GM19328 (cell line): ENCODE measurements around the gene KCNG4.
"Not testable (repeated sequence)": the region's sequence is repeated elsewhere in the genome, so short reads cannot be mapped to it uniquely, and the experiment has no call there.

Source experiments
- ATAC-seq: cut with Tn5 transposase; IDR thresholded peaks from one replicate; pipeline ENCODE4 v1.9.1; 2021; ENCODE audit warnings: mild to moderate bottlenecking, moderate library complexity; ENCODE audit not compliant: unreplicated experiment

KCNG4 gene

GRCh38 chr16:84212154-84212553, 27.7 kb downstream of the KCNG4 start:
- no peak for ATAC-seq

GRCh38 chr16:84209989-84210388, 29.8 kb downstream of the KCNG4 start:
- ATAC-seq: no peak

DNA sequence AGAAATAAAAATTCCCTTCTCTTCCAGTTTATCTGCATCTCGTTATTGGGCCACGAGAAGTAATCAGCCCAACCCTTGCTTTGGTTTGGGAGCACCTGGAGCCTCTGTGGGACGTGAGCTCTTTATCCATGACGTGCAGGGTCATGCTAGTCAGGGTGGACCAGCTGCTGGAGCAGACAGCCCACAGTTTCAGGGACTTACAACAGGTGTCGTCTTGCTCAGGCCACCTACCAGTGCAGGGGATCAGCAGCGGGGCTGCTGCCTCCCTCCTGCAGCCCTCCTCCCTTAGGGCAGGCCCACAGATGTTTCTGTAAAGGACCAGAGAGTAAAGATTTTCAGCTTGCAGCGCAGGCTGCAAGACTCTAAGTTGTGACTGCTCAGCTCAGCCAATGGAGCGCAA, 31.9 kb downstream of the KCNG4 start:
- no peak for ATAC-seq

DNA sequence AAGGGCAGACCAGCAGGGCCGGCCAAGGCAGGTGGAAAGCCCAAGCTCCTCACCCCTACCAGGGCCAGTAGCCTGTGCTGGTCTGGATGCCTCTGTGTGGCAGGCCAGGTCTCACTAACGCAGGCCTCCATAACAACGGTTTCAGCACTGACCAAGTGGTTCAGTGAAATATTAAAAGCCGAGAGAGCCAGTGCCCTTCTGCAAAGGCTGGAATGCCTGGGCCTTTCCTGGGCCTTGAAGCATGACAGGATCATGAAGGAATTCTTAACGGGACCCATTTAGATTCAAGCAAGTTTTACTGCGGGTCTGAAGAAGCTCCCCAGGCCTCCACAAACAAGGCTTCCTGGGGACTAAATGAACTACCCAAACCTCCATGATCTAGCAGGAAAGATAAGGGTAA, 32.6 kb downstream of the KCNG4 start:
- ATAC-seq: no peak

DNA sequence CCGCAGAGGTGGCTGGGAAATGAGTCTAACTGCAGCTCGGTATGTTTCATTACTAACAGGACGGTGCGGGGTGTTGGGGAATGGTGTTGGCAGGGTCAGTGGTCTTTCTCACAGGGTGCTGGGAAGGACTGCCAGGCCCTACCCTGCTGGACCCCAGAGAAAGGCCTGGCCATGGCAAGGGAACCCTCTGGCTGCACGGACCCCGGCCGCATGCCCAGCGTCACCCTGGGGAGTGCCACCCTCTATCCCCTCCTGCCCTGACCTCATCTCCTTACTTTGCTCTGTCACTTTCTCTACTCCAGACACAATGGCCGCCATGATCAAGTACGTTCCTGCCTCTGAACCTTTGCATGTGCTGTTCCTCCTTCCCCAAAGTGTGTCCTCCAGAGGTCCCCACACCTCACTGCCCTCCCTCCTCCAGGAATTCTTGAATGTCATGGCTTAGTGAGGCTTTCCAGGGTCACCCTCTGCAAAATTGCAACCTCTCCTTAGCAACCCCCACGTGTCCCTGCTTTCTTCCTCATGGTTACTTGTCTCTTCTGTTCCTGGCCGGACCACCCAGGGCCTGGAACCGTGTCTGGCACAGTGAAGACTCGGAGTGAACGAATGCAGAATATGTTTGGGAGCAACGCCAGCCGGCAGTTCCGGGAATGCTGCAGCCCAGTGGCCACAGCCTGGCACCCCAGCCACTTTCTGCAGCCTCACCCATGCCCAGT, 33.7 kb downstream of the KCNG4 start:
- no peak for ATAC-seq

DNA sequence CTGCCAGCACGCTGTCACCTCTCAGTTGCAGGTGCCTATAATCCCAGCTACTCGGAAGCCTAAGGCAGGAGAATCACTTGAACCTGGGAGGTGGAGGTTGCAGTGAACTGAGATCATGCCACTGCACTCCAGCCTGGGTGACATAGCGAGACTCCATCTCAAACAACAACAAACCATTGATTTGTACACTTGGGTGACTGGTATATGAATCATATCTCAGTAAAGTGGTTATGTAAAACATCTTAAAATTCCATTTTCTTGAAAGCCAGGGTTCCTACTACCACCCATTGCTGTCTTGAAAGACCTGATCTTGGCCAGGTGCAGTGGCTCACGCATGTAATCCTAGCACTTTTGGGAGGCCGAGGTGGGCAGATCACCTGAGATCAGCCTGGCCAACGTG, 34.7 kb downstream of the KCNG4 start:
- not testable (repeated sequence) for ATAC-seq

DNA sequence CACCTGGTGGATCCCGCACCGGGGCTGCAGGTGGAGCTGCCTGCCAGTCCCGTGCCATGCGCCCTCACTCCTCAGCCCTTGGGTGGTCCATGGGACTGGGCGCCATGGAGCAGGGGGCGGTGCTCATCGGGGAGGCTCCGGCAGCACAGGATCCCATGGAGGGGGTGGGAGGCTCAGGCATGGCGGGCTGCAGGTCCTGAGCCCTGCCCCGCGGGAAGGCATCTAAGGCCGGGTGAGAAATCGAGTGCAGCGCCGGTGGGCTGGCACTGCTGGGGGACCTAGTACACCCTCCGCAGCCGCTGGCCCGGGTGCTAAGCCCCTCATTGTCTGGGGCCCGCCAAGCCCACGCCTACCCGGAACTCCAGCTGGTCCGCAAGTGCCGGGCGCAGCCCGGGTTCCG, 35.3 kb downstream of the KCNG4 start:
- ATAC-seq: not testable (repeated sequence)

- ATAC-seq: no peak
These were observed 40.0 kb downstream of the KCNG4 start for GRCh38 chr16:84199861-84200260.

GRCh38 chr16:84199097-84199496, 40.7 kb downstream of the KCNG4 start:
- ATAC-seq: no peak

GRCh38 chr16:84198401-84198800, 41.4 kb downstream of the KCNG4 start:
- no peak for ATAC-seq

DNA sequence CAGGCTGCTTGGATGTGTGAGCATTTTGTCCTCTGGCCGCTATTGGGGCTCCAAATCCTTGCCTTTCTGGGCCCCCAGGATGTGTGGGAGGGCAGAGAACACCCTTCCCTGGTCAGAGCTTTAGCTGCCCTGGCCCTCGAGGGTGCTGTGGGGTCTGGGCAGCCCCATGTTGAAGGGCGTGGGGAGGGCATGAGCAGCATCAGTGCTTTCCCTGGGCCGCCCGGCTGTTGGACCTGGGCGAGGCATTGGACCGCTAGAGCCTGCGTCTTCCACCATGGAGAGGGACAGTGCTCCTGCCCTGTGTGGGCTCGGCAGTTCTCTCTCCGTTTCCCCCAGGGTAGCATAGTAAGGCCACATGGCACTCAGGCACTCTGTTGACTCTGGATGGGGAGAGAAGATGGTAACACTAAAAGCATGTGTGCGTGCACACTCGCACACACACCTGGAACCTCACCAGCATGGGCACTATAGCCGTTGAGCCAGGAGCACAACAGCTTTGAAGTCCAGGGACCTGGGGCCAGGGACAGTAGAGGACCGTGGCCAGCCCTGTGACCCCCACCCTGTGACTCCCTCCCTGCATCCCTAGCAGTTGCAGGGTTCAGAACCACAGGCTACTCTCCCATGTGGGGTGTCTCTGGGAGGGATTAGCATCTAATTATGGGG, 42.2 kb downstream of the KCNG4 start:
- ATAC-seq: no peak

DNA sequence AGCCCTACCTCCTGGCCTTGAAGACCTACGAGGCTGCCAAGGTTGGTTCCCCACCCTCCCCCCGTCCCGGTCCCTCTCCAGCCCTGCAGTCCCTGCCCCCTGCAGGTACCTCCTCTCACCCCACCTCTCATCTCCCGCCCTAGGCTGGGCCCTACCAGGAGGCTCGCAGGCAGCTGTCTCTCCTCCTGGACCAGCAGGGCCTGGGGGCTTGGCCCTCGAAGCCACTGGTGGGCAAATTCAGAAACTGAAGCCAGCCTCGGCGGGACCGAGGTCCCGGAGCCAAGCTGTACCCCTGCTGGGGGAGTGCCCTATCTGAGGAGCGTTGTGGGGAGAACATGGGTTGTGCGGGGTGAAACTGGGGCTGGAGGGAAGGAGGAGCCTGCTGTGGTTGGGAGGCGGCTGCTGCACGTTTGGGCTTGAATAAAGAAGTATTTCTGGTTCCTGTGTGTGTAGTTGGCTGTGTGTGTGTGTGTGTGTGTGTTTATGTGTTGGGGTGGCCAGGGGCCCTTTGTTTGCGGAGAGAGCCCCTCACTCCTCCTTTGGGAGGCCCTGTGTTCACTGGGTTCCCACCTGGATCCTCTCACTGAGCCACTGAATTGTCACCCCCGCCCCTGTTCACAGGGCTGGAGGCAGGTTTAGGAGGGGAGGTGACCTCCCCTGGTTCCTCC, 43.0 kb downstream of the KCNG4 start:
- no peak for ATAC-seq

DNA sequence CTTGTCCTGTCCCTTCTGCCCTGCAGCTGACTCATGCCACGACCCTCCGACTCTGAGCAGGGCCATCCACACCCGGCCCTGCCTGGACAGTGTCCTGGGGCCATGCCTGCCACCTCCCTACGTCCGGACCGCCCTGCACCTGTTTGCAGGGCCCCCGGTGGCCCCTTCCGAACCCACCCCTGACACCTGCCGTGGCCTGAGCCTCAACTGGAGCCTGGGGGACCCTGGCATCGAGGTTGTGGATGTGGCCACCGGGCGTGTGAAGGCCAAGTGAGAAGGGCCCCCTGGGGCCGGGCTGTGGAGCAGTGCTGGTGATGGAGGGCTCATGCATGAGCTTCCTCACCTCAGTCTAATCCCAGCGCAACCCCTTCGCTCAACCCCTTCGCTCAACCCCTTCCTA, 43.7 kb downstream of the KCNG4 start:
- ATAC-seq: no peak

DNA sequence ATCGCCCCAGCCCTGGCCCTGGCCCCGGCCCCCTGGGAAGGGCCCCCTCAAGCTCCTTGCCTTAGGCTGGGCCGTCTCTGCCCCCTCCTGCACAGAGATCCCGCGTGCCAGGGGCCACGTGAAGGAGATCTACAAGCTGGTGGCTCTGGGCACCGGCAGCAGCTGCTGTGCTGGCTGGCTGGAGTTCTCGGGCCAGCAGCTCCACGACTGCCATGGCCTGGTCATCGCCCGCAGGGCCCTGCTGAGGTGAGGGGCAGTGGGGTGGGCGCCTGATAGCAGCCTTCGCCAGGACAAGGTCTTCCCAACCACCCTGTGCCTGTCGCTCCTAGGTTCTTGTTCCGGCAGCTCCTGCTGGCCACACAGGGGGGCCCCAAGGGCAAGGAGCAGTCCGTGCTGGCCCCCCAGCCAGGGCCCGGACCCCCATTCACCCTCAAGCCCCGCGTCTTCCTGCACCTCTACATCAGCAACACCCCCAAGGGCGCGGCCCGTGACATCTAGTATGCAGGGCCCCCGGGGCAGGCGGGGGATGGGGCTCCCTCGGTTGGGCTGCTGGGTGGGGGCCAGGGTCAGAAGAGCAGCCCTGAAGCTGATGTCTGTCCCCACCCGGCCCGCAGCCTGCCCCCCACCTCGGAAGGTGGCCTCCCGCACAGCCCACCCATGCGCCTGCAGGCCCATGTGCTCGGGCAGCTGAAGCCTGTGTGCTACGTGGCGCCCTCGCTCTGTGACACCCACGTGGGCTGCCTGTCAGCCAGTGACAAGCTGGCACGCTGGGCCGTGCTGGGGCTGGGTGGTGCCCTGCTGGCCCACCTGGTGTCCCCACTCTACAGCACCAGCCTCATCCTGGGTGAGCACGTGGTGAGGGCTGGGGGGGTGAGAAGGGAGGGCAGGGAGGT, 44.4 kb downstream of the KCNG4 start:
- no peak for ATAC-seq

DNA sequence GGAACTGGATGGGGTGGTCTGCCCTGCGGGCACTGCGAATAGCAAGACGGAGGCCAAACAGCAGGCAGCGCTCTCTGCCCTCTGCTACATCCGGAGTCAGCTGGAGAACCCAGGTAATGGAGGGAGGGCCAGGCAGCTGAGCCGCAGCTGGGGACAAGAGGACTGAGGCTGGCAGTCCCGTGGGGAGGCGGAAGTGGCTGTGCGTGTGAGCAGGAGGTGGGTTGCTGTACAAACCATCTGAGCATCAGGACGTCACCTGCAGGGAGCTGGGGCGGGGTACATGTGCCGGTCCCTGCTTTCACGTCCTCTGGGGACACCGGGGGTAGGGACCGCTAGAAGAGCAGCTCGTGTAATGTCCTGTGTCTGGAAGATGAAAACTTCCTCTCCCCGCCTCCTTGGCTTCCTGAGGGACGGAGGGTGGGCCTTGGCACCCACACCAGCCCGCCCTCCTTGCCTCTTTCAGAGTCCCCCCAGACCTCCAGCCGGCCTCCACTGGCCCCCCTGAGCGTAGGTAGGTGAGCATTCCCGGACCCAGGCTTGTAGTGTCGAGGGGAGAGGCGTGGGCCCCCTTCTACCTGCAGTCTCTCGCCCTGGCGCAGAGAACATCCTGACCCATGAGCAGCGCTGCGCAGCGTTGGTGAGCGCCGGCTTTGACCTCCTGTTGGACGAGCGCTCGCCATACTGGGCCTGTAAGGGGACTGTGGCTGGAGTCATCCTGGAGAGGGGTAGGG, 45.2 kb downstream of the KCNG4 start:
- ATAC-seq: no peak

DNA sequence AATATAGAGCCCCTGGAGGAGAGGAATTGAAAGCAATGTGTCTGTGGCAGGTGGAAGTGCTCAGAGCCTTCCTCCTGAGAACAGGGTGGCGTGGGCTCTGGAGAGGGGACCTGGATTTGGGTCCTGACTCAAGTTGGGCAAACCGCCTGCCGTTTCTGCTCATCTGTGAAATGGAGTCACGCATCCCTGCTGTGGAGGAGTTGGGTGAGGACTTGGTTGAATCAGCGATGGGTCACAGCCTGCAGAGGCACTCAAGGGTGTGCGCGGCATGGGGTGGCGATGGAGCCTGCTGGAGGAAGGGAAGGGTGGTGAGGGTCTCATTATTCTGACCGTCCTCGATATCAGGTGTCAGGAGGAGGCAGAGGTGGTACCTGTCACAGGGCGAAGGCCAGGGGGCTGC, 45.8 kb downstream of the KCNG4 start:
- no peak for ATAC-seq

DNA sequence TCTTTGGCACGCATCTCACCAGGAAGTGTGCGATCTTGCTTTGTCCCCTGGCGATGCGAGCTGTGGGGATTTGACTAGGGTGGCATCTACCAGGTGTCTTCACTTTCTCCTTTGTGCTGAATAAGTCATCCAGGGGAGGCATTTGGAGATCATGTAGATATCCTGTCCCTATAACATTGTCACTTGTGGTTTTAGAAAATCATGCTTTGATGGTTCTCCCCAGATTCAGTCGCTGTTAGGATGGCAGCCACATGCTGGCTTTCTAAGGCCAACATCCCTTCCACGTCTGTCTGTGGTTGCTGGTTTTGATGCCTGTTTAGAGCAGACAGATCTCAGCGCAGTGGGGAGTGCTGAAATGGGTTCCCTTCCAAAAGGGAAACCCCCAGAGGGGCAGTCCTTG, 46.3 kb downstream of the KCNG4 start:
- no peak for ATAC-seq

DNA sequence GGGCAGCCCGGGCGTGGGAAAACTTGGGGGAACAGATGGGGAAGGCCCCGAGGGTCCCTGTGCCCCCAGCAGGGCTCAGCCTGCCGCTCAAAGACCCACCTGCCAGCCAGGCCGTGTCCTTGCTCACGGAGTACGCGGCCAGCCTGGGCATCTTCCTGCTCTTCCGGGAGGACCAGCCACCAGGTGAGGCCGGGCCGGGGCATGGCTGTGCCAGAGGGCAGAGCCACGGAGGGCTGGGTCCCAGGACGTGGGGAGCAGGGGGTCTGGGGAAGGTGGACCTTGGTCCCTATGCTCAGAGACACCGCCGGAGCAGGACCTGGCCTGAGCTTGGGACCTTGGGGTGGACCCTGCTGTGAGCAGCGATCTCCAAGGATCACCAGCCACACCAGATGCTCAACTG, 48.3 kb downstream of the KCNG4 start:
- ATAC-seq: no peak

DNA sequence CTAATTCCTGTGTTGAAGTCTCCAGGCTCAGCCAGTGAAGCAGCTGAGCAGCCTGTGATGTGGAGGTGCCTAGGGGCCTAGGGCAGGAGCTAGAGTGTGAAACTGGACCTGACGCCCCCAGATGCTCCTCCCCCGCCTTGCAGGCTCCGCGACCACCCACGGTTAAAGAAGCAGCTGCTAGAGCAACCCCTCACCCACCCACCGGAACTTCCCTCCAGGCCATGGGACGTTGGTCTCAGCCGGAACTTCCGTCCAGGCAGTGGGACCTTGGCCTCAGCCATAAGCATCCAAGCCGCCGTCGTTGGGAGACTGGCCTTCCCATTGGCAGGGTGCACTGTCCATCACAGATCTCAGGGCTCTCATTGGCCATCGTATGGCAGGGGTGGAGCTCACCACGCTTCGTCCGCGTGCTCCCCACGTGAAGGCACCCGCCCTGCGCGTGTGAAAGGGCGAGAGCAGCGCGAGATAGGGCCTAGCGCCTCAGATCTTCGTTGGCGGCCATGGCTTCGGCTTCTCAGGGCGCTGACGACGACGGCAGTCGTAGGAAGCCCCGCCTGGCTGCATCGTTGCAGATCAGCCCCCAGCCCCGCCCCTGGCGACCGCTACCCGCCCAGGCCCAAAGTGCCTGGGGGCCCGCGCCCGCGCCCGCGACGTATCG, 49.0 kb downstream of the KCNG4 start, which contains the start of gene ADAD2:
TSS of gene ADAD2 (plus strand) at position 427 of the 658 bp plus-strand sequence. CDS start at position 501, 74 bp downstream.
- no peak for ATAC-seq
